GM19372 (cell line): ENCODE results near the gene CYP26B1.

Experiments used
- ATAC-seq: cut with Tn5 transposase; IDR thresholded peaks from one replicate; pipeline ENCODE4 v1.9.1; 2021; ENCODE audit warnings: mild to moderate bottlenecking, low read depth, moderate library complexity; ENCODE audit not compliant: unreplicated experiment

The CYP26B1 gene

DNA sequence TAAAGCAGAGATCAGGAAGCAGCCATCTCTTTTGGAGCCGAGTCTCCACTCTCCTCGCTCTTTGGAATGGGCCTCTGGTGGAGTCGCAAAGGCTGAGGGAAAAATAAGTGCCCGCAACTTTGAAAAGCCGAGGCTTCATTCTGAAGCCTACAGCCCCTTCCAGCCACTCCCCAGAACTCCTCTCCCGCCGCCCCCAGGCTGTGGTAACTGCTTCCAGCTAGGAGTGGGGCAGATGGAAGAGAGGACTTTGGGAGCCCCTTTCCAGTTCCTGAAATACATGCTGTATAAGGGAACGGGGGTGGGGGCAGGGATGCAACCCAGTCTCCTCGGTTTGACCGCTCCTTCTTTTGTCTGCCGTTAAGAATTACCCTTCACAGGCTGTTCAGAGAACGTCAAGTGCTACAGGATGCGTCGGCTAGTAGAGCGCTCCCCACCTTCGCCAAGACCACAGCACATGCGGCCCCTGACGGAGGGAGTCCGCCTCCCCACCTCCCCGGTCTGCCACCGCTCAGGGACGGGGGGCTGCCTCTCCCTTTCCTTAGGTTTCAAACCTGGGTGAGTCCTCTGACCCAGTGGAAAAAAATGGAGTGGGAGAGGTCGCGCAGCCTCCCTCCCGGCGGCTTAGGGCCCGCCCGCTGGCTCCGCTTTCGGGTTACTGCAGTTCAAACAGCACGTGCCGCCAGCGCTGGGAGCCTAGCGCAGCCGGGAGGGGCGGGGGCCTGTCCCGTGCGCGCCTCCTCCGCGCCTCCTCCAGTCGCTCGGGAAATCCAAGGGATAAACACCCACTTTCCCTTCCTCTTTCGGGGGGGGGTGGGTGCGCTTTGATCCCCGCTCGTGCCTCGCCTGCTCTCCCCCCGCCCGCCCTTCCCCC lies 4.9 kb downstream of the CYP26B1 start:
- ATAC-seq, result no peak

DNA sequence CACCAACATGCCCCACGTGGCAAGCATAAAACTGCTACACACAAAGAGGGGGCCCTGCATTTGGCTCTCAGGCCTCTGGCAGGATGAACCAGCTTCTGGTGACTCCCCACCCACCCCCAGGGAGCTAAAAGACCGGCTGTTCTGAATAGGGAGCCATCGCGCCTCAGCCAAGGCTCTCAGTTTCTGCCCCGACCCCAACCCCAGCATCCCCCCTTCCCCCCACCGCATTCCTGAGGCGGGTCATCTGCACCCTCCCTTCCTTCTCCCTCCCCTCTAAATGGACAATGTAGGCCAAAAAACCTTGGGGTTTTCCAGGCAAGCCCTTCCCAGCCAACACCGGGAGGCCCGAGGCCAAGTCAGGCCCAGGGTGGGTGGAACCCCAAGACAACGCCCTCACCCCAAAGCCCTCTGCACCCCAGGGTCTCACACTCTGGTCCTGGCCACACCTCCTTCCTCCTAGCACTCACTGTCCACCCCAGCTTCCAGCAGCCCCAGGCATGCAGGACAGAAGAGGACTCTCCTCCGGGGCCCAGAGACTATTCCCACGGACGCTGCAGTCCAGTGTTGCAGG lies 5.7 kb downstream of the CYP26B1 start:
- no peak for ATAC-seq

DNA sequence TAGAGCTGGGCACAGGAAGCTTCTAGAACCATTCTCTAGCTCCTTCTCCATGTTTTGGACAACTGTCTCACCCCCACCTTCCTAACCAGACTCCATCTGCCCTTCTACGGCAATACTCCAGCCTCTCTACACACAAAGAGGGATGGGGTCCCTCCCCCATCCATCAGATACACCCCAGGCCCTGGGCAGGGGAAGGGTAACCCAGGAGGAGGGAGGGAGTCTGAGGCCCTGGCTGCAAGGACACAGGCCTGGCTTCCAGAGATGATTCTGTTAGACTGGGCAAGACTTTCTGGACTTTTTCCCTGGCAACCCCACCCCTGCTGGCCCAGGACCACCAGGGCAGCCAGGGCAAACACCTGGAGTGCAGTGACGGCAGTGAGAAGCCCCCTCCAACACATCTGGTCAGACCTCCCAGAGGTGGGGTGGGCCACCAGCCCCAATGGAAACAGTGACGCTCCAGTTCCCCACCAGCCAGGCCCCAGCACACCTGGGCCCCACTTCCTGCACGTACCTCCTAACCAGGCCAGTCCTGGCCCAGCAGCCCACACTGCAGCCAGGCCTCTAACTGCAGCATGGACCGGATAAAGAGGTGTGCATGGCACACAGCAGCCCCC lies 6.5 kb downstream of the CYP26B1 start:
- ATAC-seq, result no peak

DNA sequence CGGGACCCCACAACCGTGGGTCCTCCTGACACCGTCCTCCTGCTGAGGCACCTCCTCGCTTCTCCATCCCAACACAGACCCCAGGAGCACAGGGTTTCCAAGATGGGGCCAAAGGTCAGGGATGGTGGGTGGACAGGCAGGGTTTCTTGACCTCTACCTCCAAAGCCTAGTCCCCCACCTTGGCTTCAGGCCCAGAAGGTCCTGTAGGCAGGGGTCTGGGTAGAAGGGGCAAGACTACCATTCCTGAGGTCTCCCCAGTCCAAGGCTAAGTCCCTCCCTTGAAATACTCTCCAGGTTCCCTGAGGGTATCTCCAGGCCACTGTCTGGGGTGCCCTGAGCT lies 7.1 kb downstream of the CYP26B1 start:
- ATAC-seq, result no peak

GRCh38 chr2:72139874-72140620 lies 7.6 kb downstream of the CYP26B1 start:
- ATAC-seq, result no peak

- ATAC-seq, result no peak
These were observed 8.2 kb downstream of the CYP26B1 start for GRCh38 chr2:72139471-72139873.

DNA sequence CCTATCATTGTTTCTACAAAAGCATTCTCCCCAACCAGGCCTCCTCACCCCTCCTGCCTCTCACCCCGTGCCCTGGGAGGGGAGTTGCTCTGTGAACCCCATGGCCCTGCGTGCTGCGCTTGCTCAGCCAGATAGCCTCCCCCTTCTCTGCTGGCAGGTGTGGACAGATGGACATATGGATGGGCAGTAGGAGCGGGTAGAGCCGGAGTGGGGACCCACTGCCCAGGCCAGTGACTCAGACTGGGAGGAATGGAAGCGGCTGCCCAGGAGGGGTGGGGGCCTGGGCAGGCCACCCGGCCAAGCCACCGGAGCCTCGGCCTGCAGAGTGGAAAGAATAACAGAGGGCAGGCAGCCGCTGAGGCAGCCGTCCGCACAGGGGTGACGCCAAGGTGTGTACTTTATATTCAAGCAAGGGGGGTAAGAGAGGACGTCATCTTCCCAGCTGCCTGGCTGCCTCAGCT lies 8.7 kb downstream of the CYP26B1 start:
- no peak for ATAC-seq

GRCh38 chr2:72138011-72138881 lies 9.4 kb downstream of the CYP26B1 start:
- ATAC-seq, result no peak

DNA sequence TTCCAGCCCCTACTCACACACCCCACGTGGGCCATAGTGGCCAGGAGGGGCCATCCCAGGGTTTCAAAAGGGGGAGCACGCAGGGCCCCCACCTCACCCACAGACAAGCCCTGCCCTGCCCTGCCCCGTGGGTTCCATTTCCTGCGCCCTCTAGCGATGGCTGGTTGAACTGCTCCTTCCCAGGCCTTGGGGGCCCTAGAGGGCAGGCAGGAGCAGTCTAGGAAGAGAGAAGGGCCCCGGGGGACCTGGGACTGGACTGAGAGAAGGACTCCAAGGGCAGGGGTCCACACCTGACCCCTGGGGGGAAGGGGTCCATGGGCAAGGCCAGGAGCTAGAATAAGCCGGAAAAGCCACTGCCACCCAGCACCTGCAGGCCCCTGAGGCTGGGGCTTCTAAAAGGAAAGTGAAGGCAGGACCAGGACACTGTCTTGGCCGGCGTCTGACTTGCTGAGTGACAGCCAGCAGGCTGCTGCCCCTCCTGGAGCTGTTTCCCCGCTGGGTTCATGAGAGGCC lies 10.1 kb downstream of the CYP26B1 start:
- peak; percentile 87 for ATAC-seq

DNA sequence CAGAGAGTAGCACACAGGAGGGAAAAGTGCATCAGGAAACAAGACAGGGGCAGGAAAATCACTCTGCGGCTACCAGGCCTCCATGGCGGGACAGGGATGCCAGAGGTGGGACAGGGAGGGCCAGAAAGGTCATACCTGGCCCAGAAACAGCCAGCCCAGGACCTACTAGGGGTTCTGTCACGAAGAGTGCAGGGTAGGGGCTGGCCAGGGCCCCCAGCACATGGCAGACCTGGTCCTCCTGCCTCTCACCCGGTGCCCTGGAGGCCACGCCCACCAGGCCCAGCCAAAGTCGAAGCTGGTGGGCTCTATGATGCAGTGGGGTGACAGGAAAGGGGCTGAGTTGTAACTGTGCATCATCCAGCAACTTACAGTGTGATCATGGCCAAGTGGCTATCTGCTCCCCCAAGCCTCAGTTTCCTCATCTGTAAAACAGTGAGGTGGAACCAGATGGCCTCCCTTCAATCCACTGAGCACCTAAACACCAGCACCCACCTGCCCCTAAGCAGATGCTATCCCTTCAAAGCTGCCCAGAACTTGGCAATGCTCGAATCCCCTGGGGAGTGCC lies 10.6 kb downstream of the CYP26B1 start:
- peak; percentile 11 for ATAC-seq

GRCh38 chr2:72136331-72136730 lies 11.3 kb downstream of the CYP26B1 start:
- ATAC-seq, result no peak

GRCh38 chr2:72135921-72136320 lies 11.7 kb downstream of the CYP26B1 start:
- ATAC-seq, result no peak

DNA sequence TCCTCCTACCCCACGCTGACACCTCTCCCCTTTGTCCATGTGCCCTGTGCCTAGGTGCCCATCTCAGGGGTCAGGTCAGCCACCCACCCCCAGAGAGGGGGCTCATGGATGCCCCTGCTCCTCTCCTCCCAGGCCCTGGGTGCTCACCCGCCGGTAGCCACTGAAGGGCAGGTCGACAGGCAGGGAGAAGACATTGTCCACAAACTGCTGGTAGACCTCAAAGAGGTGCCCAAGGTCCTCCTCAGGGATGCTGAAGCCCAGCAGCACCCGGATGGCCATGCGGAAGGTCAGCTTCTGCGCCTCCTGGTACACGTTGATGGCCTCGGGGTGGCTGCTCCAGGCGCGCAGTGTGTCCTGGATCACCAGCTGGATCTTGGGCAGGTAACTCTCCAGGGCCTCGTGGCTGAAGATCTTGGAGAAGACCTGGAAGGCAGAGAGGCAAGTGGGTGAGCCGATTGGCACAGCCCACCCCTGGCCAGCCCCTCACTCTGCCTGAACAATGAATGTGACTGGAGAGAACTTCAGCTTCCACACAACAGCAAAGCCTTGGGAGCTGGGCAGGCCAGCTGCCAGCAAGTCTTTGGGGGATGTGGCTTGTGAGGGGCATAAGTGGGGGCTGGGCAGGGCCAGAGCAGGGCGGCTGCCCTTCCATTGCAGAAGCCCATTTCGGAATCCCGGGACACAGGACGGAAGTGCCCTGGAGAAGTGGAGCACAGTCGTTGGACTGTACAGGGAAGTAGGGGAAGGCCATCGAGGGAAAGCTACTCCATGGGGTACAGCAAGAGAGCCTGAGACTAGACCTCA lies 12.5 kb downstream of the CYP26B1 start:
- no peak for ATAC-seq

DNA sequence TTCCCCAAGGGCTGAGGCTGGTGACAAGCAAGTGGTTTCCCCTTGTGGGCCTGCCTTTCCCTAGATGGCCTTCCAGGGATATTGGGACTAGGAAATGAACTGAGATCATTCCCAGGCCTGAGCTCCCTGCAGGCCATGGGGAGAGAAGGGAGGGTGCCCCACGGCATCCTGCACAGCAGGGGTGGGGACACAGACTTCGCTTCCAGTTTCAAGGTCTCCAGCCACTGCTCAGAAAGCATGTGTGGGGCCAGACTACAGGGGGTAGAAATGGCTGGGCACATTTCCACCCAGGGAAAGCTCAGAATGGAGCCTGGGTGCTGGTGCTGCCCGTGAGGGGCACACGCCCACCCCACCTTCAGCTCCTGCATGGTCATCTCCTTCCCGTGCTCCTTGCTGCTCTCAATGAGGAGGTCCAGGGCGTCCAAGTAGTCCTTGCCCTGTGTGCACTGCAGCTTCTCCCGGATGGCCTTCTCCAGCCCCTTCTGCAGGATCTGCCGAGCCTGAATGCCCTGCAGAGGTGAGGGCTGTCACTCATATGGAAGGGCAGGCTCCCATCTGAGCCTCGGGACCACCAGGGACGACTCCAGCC lies 13.2 kb downstream of the CYP26B1 start:
- ATAC-seq, result no peak

- ATAC-seq, result no peak
These were observed 13.8 kb downstream of the CYP26B1 start for GRCh38 chr2:72133721-72134407.

- no peak for ATAC-seq
These were observed 14.5 kb downstream of the CYP26B1 start for GRCh38 chr2:72132981-72133720.
